ENCODE measurements around the gene RPL28.

DNA sequence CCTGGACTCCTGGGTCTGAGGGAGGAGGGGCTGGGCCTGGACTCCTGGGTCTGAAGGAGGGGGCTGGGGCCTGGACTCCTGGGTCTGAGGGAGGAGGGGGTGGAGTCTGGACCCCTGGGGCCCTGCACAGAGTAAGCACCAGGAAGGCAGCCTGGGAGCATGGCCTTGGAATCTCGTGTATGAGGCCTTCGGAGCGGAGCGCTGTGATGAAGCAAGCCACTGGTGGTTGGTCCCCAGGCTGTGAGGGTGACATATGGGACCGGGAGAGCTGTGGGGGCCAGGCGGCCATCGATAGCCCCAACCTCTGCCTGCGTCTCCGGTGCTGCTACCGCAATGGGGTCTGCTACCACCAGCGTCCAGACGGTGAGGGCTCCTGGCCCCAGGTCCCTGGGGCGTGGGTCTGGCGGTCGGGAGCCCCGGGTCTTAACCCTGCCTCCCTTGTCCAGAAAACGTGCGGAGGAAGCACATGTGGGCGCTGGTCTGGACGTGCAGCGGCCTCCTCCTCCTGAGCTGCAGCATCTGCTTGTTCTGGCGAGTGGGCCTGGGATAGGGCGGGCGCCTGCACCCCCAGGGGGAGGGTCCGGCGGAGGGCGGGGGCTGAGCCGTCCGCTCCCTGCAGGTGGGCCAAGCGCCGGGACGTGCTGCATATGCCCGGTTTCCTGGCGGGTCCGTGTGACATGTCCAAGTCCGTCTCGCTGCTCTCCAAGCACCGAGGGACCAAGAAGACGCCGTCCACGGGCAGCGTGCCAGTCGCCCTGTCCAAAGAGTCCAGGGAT is 8.2 kb upstream of the RPL28 start:
- TF ChIP-seq POLR2AphosphoS5 (IDR thresholded peaks at IDR 0.05; ENCODE audit: insufficient read depth, low read depth, low read length) (no peak), EZH2 (IDR thresholded peaks at IDR 0.05; ENCODE audit: borderline replicate concordance, low read depth, low read length, severe bottlenecking) (peak; percentile 70), POLR2A (IDR thresholded peaks at IDR 0.05; ENCODE audit: low read depth, low read length) (no peak), MYC (IDR thresholded peaks at IDR 0.05; ENCODE audit: low read depth, low read length) (no peak), FOS (IDR thresholded peaks at IDR 0.05; ENCODE audit: borderline replicate concordance, insufficient read depth, low read length) (no peak)
- TF ChIP-seq, protein P1, sequence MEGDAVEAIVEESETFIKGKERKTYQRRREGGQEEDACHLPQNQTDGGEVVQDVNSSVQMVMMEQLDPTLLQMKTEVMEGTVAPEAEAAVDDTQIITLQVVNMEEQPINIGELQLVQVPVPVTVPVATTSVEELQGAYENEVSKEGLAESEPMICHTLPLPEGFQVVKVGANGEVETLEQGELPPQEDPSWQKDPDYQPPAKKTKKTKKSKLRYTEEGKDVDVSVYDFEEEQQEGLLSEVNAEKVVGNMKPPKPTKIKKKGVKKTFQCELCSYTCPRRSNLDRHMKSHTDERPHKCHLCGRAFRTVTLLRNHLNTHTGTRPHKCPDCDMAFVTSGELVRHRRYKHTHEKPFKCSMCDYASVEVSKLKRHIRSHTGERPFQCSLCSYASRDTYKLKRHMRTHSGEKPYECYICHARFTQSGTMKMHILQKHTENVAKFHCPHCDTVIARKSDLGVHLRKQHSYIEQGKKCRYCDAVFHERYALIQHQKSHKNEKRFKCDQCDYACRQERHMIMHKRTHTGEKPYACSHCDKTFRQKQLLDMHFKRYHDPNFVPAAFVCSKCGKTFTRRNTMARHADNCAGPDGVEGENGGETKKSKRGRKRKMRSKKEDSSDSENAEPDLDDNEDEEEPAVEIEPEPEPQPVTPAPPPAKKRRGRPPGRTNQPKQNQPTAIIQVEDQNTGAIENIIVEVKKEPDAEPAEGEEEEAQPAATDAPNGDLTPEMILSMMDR (IDR thresholded peaks at IDR 0.05; ENCODE audit: extremely low read depth in 1 of 2, insufficient read depth in 1 of 2, low read depth in 1 of 2, low read length in 2 of 2): no peak
- TF ChIP-seq, protein P2, sequence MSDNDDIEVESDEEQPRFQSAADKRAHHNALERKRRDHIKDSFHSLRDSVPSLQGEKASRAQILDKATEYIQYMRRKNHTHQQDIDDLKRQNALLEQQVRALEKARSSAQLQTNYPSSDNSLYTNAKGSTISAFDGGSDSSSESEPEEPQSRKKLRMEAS (IDR thresholded peaks at IDR 0.05; ENCODE audit: insufficient read depth, insufficient read length): no peak
